Glomerular visceral epithelial cell (primary cell): ENCODE data around the gene GPR35.
"Not testable (repeated sequence)": the region's sequence is repeated elsewhere in the genome, so short reads cannot be mapped to it uniquely, and the experiment has no call there.

Source experiments
- DNase-seq: peaks from one replicate; pipeline ENCODE4 v3.0.0-alpha.2; 2016; ENCODE audit errors: extremely low spot score

GPR35 gene

DNA sequence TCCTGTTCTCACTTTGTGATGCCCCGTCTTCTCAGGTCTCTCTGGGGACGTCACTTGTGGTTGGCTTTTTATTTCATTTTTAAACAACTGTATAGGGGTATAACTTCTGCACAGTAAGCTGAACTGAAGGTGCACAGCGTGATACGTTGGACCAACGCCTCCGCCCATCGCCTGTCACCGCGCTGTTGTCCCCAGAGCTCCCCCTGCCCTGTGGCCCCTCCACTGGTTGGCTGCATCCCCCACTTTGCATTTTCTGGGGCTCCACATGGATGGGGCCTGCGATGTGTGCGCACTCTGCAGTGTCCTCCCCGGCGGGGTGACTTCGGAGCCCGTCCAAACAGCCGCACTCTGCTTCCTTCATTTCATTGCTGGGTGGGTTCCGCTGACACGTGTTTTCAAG is 14.3 kb downstream of the GPR35 start:
- no peak for DNase-seq

DNA sequence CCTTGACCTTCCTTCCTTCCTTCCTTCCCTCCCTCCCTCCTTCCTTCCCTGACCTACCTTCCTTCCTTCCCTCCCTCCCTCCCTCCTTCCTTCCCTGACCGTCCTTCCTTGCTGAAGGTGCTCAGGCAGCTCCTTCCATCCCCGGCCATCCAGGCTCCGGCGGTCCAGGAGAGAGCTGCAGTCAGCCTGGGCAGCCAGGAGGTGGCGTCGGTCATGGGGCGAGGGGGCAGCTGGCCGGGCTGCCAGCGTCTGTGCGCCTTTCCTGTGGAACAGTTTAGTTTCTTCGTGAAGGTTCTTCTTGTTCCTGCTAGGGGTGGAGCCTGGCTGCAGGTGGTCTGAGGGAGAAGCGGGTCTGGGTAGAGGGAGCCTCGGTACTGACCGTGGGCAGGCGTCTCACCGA is 15.7 kb downstream of the GPR35 start:
- peak; percentile 60 for DNase-seq

DNA sequence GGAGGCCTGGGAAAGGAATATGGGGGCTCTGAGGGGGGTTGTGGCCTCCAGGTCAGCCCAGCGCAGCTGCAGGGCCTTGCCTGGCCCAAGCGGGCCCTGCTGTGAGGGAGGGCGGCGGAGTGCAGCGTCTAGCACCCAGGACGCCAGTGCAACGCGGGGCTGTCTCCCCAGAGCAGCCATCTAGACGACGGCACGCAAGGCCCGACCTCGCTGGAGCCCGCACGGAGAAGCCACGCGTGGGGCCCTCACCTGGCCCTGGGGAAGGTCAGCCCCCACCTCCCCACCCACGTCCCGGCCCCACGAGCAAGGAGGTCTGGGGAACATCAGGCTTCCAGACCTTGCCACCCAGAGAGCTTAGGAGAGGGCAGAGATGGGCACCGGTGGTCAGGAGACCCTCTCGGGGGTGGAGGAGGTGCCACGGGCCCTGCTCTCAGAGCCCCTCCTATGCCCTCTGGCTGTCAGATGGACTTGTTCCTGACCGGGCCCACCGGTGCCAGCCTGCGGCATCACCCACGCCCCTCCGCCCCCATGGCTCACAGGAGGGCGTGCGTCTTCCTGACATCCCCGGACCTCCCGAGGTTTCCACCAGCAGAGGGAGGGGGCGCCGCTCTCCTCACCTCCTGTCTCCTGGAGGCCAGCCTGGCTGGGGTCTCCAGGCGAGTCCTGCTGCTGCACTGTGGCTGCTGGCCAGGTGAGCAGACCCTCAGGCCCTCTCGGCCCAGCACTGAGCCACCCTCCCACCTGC is 17.0 kb downstream of the GPR35 start:
- no peak for DNase-seq

GRCh38 chr2:240642806-240643092 is 17.5 kb downstream of the GPR35 start:
- no peak for DNase-seq

DNA sequence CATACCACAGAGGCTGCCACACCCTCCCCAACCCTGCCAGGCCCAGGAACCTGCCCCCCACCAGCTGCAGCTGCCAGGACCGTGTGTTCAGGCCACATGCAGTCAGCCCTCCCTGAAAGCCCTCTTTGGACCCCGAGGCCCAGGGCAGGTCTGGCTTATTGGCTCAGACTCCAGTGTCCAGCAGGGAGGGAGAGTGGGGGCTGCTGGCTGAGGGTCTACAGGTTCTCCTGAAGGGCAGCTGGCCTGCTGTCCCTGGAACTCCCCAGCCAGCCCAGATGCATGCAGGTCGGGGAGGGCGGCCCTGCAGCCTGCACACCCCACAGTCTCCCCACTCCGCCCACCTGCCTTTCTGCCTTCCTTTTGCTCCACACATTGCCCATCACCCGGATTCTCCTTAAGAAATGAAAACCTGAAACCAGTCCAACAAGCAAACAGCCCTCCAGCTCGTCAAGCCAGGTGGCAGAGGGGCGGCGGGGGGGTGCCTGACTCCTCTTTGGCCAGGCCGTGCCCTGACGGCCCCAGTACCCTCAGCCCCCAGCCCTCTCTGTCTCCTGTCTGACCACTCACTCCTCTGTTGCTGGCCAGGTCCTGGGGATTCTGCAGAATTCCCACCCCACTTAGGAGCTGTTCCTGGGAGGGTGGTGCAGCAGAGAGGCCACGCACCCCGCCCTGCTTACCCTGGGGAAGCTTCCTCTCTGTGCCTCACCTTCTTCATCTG is 18.0 kb downstream of the GPR35 start:
- DNase-seq, result no peak

DNA sequence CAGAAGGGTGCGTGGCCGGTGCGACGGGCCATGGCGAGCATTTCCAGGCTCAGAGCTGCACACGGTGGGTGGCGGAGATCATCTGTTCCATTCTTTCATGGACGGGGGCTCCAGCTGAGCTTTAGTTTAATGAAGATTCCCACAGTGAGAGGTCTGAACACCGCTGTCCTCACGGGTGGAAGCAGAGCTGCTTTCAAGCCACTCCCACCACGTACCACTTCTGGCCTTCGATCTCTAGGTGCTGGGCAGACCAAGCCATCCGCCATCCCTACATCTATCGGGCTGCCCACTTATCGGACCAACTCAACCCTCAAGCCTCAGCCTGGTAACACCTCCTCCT is 18.5 kb downstream of the GPR35 start:
- no peak for DNase-seq

DNA sequence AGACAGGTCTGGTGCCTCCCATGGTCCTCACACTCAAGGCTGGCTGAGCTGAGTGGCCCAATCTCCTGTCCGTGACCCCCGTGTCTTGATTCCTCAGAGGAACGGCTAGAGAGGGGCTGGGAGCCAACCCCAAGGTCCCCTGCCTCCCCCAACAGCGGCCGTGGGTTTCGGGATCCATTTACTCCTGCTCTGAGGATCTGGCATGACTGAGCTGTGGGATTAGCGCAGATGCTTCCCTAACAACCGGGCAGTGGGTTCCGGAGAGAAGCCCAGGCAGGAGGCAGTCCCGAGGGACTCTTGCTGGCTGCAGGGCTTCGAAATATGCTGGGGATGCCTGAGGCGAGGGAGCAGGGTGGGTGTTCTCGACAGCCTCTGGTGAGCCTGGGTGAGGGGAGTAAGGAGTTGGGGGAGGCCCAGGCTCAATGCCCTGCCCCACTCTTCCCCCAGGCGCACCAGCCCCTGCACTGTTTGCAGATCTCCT is 18.9 kb downstream of the GPR35 start:
- DNase-seq, result no peak

DNA sequence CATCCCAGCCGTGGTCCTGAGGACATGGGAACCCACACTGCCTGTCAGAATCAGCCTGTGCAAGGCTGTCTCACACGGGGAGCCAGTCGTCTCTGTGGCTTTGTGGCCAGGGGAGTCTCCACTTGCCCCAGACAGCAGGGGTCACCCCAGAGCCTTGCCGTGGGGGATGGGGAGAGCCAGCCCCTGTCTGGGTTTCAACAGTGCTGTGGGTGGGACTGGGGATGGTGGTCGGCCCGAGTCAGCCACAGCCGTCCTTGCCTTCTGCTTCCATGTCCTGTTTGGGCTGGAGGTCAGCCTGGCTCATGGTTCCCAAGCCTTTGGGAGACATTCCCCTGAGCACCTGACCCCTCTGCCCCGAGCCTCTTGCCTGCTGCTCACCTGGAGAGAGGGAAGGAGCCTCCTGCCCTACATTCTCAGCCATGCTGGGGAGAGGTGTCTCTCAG is 19.6 kb downstream of the GPR35 start:
- no peak for DNase-seq

DNA sequence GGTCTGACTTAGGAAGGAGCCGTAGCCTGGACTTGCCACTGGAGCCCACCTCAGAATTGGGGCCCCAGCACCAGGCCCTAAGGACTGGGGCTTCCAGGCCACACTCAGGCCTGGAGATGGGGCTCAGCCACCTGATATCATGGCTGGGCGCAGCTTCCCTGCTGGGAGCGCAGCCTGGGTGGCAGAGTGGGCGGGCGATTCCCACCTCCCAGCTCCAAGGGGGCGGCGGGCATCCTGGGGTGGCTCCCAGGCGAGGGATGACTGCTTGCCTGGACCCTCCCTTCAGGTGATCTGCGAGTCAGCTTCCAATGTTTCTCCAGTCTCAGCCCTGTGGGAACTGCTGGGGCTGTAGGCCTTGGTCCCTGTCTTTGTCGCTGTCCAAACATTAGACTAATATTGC is 20.1 kb downstream of the GPR35 start:
- no peak for DNase-seq

DNA sequence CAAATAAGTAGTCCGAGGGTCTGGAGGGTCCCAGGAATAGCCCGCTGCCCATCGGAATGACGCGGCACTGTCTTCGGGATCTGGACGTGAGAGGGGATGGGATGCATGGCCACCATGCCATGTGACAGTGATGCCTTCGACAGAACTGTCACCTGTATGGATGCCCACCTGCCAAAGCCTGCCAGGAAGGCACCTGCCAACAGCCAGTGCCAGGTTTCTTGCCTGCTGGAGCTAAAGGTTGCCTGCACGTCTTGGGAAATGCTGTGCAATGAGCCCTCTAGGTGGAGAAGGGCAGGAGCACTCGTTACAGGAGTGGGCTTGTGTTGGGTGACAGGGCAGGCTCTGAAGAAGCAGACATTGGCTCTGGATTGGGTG is 20.5 kb downstream of the GPR35 start:
- DNase-seq, result no peak

DNA sequence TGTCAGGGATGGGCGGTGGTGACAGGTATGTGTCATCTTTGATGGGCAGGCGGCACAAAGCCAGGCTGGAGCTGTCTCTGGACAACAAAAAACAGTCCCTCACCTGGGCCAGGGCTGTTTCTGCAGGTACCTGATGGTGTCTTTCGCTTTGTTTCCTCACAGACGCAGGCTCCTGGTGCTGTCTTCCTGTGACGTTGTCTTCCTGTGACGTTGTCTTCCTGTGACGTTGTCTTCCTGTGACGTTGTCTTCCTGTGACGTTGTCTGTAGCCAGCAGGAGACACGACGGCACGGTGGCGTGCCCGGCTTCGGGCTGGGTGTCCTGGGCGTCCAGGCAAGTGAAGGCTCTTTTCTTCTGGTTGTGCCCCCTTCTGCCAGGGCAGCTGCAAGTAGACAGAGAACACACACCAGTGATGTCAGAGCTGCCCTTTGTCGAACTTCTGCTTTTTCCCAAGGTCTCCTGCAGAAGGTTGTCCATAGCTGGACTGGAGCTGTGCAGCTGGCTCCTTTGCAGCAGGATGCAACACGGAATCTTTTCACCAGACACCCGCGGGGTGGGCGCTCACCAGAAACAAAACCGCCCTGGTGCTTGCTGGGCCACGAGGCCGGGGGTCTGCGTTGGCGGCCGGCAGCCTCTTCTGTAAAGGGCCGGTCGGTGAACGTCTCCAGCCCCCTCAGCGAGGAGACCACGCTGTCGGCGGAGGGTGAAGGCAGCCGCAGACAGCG is 21.1 kb downstream of the GPR35 start:
- DNase-seq, result no peak

DNA sequence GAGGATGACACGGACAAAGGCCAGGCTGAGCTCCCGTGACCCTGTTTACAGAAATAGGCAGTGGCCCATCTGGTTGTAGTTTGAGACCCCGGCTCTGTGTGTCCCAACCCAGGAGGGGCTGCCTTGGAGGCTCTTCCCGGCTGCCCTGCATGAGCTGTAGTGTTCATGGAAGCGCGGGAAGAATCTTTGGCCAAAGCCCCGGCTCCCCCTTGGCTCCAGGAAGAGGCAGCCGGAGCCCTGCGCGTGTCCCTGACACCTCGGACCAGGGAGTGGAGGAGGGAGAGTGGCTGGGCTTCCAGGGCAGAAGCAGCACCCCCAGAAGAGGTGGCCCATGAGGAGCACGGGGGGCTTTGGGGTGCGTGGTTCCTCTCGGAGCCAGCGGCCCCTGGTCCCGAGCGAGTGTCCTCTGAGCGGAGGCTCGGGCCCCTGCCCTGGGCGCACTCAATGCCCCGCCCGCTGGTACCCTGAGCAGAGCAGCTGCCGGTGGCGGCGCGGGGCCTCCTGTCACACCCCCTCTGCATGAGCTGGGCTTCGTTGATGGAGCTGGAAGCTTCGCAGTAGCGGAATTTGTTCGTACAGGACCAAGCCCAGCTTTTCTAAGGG is 21.7 kb downstream of the GPR35 start:
- DNase-seq, result no peak

DNA sequence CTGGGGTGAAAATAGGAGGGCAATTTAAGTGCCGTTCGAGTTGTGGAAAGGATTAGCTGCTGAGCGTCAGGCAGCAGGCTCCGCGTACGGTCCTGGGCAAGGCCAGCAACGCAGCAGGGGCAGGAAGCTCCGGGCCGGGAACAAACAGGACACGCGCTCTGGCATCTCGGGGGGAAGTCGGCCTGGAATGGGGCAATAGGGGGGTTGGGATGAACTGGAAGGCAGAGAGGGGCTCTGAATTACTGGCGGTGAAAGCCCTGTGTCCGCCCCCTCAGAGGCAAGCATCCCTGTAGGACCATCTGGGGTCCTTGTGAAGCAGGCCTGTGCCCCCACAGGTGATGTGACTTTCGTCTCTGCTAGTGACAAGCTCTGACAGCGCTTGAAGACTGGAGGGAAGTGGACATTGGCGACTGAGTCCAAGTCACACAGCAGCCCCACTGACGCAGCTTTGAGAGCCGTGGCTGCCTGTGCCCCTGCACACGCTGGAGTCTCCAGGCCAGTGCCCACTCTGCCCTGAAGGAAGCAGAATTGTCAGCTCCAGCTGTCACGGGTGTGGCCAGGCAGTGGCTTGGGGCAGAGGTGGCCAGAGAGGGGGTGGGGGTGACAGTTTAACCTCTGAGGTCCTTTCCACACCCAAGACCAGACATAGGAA is 22.3 kb downstream of the GPR35 start:
- no peak for DNase-seq

GRCh38 chr2:240648155-240648649 is 22.9 kb downstream of the GPR35 start:
- no peak for DNase-seq

DNA sequence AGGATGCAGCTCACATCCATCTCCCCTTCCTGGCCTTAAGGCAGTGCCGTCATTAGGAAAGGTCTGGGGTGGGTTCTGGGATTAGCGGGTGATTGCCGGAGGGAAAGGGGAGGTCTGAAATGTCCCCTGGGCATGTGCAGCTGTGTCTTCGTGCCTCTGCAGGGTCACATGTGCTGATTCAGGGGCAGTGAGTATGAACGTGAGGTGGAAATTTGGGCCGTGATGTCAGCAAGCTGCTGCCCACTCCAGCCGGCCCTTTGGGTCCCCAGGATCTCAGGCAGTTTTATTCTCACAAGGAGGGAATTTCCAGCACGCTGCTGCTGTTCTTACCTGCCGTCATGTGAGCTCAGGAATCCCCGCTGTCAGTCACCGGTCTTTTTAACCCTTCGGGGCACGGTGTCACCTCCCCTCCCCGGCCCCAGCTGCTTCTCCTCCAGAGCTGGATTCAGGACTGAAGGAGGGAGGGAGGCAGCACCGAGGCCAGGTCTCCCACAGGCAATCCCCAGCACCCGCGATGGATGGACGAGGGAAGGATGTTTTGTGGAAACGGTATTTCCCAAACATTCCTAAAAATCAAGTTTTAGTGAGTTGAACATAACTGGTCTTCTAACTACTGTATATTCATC is 23.5 kb downstream of the GPR35 start:
- DNase-seq, result no peak

DNA sequence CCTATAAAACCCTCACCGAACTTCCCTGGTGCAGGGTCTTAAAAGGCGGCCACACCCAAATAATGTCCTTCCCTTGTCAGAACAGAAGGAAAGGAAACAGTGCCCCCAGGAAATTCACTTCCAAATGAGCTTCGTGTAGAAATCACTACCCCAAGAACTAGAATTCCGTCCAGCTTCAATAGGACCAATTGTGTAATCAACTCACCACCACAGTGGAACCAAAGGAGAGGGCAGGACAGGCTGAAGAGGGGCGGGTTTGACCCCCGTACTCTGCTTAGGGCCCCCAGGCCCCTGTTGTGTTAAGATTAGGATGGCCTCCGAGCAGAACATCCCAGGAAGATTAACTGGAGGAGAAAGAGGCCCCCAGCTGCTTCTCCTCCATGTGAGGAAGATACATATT is 24.1 kb downstream of the GPR35 start:
- DNase-seq, result no peak

DNA sequence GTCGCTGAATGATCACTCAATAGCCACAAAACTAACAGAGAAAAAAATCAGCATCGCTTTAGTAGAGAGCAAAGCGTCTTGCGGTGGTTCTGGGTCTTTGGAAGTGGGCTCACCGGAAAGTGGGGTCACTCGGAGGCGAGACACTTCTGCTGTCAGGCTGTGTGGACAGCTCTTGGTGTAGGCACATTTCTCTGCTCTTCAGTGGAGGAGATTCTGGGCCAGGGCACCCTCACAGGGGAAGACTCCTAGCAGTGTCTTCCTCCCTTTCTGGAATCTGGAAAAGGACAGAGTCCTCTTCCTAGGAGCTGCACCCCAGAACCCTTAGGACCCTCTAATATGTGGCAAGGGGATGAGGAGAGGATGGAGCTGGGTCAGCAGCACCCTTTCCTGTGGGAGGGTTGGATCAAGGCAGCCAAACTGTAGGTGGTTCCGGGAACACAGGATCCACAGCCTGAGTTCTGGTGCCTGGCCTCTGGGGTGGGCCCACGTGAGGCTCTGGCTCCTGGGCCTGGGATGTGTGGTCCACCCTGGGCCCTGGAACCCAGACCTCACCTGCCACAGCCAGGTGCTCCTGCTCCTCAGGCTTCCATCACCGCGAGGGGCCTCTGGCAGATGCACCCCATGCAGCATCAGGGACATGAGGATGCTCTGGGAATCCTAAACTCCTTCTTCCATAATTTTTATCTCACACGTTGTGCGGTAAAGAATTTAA is 25.1 kb downstream of the GPR35 start:
- DNase-seq, result no peak

- DNase-seq, result no peak
Observed at GRCh38 chr2:240651185-240651584, 25.9 kb downstream of the GPR35 start.

- no peak for DNase-seq
Observed at GRCh38 chr2:240655931-240656886, 30.9 kb downstream of the GPR35 start.

GRCh38 chr2:240659883-240660282 is 34.6 kb downstream of the GPR35 start:
- not testable (repeated sequence) for DNase-seq
